GM19324 (cell line): ENCODE results near the gene SYNPO2.
"Not testable (repeated sequence)": the region's sequence is repeated elsewhere in the genome, so short reads cannot be mapped to it uniquely, and the experiment has no call there.

Experiments used
- ATAC-seq: cut with Tn5 transposase; IDR thresholded peaks from one replicate; pipeline ENCODE4 v1.9.1; 2021; ENCODE audit warnings: mild to moderate bottlenecking, moderate library complexity; ENCODE audit not compliant: unreplicated experiment, low FRiP score

Gene SYNPO2

GRCh38 chr4:118995693-118996391, 107.2 kb downstream of the SYNPO2 start:
- no peak for ATAC-seq

- no peak for ATAC-seq
Observed at GRCh38 chr4:118997601-118998000, 108.9 kb downstream of the SYNPO2 start.

DNA sequence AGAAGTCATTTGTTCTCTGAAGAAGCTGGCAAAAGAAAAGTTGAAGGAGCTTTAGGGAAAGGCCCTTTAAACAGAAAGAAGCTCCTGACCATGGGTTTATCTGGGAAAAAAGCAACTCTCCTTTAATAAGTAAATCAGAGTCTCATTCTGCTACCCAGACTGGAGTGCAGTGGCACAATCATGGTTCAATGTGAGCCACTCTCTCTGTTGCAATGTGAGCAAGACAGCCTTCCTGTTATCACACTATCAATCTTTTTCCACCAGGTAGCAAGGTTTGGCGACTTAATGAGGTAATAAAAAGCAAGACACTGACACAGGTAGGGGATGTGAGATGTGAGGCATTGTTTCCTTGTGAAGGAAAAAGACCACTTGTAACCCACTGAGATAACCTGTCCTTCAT, 111.3 kb downstream of the SYNPO2 start:
- no peak for ATAC-seq

DNA sequence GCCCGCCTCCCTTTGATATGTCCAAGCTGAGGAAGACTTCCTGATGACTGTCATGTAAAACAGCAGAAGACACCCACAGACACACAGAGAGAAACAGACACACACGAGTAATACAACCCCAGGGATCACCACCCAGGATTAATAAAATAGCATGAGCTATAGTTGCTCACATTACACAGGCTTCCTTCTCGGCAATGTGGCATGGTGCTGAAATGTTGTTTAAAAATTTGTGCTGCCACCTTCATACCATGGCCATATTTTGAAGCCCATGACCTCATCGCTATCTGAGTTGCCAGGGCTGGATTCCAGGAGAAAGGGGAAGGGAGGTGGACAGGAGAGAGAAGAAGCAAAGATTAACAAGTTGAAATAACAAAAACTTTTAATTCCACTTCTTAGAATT, 111.7 kb downstream of the SYNPO2 start:
- ATAC-seq: no peak

DNA sequence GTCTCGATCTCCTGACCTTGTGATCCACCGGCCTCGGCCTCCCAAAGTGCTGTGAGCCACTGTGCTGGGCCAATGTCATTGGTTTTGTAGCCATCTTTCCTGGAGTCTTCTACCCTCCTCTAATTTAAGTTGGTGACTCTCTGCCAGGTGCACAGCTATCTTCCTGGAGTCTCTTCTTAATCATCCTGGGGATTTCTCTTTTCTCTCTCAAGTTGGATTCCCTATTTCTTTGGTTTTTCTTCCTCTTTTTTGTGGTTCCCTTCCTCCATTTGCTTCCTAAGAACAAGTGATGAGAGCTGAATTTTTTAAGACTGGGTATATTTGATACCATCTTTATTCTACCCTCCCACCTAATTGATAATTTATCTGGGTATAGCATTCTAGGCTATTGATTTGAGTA, 113.8 kb downstream of the SYNPO2 start:
- ATAC-seq: no peak

GRCh38 chr4:119003001-119003400, 114.3 kb downstream of the SYNPO2 start:
- not testable (repeated sequence) for ATAC-seq

GRCh38 chr4:119005928-119006460, 117.3 kb downstream of the SYNPO2 start:
- no peak for ATAC-seq

GRCh38 chr4:119008761-119009160, 120.1 kb downstream of the SYNPO2 start:
- ATAC-seq: no peak

- not testable (repeated sequence) for ATAC-seq
Observed at GRCh38 chr4:119010221-119010620, 121.6 kb downstream of the SYNPO2 start.

DNA sequence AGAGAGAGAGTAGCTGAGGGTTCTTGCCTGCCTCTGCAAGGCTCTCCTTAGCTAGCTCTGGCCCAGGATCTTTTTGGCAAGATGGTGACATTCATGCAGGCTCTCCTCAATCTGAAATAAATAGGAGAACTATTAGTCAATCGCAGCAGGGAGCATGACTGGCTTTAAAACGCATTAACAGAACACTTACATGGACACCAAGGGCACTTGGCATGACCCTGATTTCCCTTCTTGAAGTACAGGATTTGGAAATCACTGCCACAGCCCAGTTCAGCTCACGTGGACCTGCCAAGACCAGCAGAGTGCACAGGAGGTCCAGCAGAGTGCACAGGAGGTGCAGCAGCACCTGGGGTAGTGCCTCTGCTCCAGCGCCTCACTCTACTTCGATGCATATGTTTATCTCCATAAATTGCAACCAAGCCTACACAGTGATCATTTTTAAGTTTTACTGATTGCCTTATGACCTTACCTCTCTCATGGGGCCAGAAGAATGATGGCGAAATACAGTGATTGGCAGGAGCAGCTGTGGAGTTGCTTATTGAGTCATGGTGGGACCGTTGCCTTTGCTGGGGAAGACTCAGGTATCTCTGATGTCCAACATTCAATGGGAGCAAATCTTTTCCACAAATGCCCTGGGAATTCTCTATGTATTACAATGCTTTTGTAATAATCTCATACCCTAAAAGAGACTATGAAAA, 122.4 kb downstream of the SYNPO2 start:
- no peak for ATAC-seq

DNA sequence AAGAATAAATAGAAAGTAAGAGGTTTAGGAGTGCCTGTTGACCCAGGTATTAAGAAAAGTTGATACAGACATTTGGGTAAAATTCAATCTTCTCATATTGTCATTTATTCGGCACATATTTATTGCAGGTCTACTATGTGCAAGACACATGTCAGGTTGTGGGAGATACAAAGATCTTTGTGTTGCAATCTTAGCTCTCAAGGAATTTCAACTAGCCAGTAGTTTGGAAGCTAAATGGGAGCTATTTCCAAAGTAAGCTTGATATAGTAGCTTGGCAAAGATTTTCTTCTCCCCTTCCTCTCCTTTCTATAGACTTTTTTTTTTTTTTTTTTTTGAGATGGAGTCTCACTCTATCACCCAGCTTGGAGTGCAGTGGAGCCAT, 122.9 kb downstream of the SYNPO2 start:
- ATAC-seq: no peak

DNA sequence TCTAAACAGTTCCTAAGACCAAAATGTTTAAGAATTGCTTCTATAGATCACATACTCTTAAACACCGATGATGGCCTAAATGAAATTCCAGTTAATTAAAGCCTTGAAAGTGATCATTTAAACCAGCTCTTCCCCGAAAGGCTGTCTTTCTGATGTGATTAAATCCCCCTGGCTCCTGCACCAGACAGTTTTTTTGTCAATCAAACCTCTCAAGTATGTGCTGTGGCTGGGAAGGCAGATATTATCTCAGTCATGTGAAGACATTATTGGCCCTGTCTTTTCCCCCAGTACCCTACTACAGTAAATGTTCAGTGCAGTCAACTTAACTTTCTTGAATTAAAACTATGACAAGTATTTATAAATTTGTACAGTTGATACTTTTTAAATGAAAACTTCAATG, 126.0 kb downstream of the SYNPO2 start:
- no peak for ATAC-seq

DNA sequence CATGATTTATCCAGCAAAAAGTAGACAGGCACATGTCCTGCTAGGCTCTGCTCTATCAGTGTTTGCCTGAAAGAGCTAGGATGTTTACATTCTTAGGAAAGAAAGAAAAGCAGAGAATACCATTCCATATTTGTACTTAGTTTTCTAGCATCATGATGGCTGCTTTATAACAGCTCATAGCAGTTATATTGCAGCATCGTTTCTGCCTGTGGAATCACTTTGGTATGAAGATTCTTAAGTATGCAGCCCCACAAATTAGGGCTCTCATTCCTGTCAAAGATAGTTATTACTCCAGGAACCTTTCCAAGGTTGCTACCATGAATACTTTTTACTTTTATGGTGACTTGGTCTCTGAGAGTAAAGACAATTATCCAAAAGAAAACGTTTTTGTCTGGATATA, 128.0 kb downstream of the SYNPO2 start:
- no peak for ATAC-seq

DNA sequence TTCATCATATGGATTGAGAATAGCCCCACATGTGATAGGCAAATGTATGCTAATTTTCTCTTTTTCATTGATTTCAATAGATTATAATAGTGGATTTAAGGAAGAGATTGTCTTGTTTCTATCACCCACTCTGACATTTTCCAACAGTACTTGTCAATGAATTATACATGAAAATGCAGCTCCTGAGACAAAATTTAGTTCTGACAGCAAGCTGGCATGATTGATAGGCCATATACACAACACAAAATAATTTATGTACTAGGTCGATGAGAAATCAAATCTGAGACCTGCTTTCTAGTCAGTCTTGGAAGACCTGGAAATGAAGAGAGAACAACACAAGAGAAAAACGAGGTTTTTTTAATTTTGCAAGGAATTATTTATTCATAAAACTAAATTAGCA, 129.0 kb downstream of the SYNPO2 start:
- no peak for ATAC-seq

GRCh38 chr4:119020158-119020557, 131.5 kb downstream of the SYNPO2 start:
- no peak for ATAC-seq

DNA sequence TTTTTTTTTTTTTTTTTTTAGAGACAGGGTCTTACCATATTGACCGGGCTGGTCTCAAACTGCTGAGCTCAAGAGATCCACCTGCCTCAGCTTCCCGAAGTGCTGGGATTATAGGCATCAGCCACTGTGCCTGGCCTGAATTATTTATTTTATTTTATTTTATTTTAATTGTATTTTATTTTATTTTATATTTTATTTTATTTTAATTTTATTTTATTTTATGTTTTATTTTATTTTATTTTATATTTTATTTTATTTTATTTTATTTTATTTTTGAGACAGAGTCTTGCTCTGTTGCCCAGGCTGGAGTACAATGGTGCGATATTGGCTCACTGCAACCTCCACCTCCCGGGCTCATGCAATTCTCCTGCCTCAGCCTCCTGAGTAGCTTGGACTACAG, 133.9 kb downstream of the SYNPO2 start:
- not testable (repeated sequence) for ATAC-seq

DNA sequence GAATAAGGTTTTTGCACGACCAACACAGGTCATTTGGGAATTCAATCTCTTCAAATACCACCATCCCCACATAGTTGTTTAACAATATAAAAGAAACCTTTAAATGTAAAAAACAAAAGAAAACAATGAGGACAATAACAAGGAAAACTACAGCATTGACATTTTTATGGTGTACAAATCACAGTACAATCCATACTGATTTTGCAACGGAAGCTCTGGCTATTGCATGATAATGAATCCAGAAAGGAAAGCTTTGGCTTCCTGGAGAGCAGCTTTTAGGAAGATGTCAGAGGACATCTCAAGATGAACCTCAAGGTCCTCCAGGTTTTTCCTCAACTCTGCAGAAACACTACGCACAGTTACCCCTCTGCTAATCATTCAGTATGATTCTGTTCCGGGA, 135.4 kb downstream of the SYNPO2 start:
- ATAC-seq: no peak

- ATAC-seq: no peak
Observed at GRCh38 chr4:119025420-119025819, 136.8 kb downstream of the SYNPO2 start.

DNA sequence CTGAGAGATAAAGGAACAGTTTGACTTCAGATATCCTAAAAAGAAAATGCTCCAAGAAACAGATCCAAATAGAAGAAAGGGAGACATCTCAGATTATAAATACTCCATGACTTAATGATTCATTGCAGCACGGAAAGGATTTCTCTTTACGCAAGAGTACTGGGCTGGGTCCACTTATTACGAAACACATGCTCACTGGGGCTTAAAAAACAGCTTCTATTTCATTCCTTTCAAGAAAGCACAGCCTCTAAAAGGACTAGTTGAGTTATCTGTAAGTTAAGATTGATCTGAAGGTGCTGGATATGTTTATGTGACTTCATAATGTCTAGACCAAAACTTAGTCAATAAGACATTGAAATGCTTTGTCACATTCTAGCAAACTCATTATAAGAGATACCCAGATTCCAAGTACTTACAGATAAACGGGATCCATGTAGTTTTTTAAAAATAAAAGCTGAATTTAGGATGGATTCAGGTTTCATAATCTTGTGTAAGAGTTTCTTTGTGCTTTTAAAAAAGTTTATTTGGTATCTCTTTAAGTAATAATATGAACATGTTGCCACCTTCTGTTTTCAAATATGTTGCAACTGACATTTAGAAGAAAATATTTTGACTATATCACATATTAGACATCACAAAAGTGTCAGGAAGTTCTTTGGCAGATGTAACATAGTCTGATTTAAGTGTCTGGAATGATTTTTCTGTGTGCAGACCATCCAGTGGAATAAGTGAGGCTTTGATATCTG, 137.4 kb downstream of the SYNPO2 start:
- no peak for ATAC-seq

DNA sequence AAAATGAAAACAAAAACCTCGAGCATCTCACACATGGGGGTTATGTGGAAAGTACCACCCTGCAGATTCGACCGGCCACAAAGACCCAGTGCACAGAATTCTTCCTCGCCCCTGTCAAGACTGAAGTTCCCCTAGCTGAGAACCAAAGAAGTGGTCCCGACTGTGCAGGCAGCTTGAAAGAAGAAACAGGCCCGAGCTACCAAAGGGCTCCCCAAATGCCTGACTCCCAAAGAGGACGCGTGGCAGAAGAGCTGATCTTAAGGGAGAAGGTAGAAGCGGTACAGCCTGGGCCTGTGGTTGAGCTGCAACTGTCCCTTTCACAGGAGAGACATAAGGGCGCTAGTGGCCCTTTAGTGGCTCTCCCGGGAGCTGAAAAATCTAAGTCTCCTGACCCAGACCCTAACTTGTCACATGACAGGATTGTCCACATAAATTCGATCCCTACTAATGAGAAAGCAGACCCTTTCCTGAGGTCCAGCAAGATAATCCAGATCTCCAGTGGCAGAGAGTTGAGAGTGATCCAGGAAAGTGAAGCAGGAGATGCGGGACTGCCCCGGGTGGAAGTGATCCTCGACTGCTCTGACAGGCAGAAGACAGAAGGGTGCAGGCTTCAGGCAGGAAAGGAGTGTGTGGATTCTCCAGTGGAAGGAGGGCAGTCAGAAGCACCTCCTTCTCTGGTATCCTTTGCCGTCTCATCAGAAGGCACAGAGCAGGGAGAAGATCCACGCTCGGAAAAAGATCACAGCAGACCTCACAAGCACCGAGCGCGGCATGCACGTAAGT, 138.2 kb downstream of the SYNPO2 start:
- no peak for ATAC-seq

DNA sequence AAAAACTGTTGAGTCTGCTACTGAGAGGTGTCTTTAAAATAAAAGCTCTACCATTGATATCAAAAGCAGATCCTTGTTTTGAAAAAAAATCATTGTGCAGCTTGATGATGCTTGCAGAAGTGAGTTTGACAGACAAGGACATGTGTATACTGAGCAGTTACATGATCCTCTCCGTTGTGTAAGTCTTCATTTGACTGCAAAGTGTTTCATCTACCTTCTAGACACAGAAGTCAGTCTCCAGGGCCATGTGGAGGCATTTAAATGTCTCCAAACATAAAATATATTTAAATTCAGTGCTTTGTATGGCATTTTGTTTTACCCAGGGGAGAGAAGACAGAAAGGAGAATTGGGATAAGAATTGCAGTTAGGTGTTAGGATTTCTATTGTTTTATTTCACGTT, 139.2 kb downstream of the SYNPO2 start:
- ATAC-seq: no peak
